GM20431 (cell line): ENCODE measurements around the gene CHMP1B.

Source experiments
- in situ Hi-C: fragments of 300-500 bp; cut with MseI, MboI; formaldehyde crosslinking; loops from one replicate; pipeline ENCODE4 v1.15.0; 2020; ENCODE audit warnings: low sequenced_read_pairs; ENCODE audit not compliant: unreplicated experiment

Gene CHMP1B

GRCh38 chr18:11851146-11851805 lies at the start of gene CHMP1B:
TSS of gene CHMP1B (plus strand) at chr18:11851413. CDS start at chr18:11851512, 99 bp downstream.
- in situ Hi-C loops, result no loop called here

GRCh38 chr18:11801573-11801972 lies 49.6 kb upstream of the CHMP1B start:
- in situ Hi-C loops, result no loop called here

GRCh38 chr18:11802158-11802557 lies 49.1 kb upstream of the CHMP1B start:
- in situ Hi-C loops, result no loop called here

GRCh38 chr18:11802586-11802985 lies 48.6 kb upstream of the CHMP1B start:
- in situ Hi-C loops, result no loop called here

- in situ Hi-C loops, result no loop called here
Observed at GRCh38 chr18:11807233-11807632, 44.0 kb upstream of the CHMP1B start.

GRCh38 chr18:11808001-11808855 lies 43.0 kb upstream of the CHMP1B start:
- in situ Hi-C loops, result no loop called here

GRCh38 chr18:11809895-11810294 lies 41.3 kb upstream of the CHMP1B start:
- in situ Hi-C loops, result no loop called here

- in situ Hi-C loops, result no loop called here
Observed at GRCh38 chr18:11810379-11810778, 40.8 kb upstream of the CHMP1B start.

DNA sequence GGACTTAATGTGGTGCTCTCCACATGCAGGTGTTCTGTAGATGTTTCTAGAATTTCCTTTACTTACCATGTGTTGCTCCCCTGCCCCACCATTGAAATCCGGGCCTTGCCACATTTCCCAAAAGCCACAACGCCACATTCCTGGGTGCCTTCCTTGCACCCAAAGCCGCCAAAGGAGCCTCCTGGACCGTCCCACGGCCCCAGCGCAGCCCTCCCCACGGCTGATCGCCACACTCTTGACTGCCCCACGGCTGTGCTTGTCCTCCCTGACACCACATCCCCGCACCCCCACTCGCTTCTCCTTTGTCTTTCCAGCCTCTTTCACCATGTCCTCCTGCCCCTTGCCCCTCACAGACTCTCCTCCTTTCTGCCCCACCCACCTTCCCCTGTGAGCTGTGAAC lies 40.2 kb upstream of the CHMP1B start:
- in situ Hi-C loops, result no loop called here

DNA sequence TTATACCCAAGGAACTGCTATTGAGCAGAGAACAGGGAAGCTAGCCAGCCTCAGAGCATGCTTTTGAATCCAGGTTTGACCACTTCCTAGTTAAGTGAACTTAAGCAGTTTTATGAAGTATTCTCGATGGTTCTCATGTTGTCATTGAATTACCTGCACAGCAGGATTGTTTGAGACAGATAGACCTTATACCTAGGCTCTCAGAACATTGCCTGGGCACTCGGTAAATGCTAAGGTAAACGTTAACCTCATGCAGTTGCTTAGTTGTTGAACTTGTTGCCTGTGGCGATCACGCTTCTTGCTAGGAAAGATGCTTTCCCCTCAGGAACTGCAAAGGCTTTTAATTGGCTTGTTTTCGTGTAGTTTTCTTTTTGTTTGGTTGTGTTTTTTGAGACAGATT lies 34.0 kb upstream of the CHMP1B start:
- in situ Hi-C loops, result no loop called here

DNA sequence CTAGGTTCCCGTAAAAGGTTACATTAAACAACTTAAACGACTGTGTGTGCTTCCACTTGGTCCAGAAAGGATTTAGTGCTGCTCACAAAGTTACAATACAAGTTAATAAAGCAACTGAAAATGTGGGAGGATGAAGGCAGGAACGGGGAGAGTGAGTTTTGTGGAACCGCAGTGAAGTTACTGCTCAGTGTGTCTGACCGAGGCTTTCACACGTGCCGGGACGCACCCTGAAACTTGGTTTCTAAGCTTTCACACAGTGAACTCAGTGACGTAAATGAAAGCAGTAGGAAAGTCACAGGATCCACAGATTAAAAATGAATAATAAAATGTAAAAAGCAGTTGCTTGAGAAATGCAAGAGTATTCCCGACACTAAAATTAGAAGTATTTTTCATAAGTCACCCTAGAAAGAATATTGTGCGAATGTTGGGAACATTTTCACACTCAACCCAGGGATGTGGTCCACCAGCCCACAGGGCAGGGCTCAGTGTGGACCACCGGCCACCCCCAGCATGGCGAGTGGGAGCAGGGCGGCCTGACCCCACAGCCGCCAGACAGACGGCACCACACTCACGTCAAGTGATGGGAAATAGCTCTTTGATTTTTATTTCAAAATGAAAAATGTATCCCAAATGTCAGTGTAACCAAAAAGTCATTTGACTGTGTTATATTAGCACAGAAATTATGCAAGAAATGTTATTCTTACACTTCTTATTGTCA lies 32.6 kb upstream of the CHMP1B start:
- in situ Hi-C loops, result no loop called here

GRCh38 chr18:11819938-11820337 lies 31.3 kb upstream of the CHMP1B start:
- in situ Hi-C loops, result no loop called here

- in situ Hi-C loops, result no loop called here
Observed at GRCh38 chr18:11820697-11821096, 30.5 kb upstream of the CHMP1B start.

DNA sequence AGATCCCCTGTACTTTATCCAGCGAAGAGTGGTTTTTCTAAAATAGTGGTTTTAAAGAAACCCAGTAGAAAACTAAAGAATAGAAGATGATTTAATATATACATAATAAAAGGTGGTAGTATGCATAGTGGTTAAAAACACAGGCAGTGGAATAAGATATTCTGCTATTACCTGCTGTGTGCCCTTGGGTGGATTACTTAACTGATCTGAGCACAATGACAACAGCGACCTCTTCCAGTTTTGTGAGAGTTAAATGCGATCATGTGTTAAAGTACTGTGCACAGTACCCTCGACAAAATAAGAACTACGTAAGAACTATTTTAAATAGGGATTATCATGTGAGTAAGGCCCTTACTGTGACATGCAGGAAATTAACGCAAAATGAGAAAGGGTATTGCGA lies 30.0 kb upstream of the CHMP1B start:
- in situ Hi-C loops, result no loop called here

- in situ Hi-C loops, result no loop called here
Observed at GRCh38 chr18:11821643-11822237, 29.5 kb upstream of the CHMP1B start.

- in situ Hi-C loops, result no loop called here
Observed at GRCh38 chr18:11823545-11823944, 27.7 kb upstream of the CHMP1B start.

- in situ Hi-C loops, result no loop called here
Observed at GRCh38 chr18:11826836-11827235, 24.4 kb upstream of the CHMP1B start.

DNA sequence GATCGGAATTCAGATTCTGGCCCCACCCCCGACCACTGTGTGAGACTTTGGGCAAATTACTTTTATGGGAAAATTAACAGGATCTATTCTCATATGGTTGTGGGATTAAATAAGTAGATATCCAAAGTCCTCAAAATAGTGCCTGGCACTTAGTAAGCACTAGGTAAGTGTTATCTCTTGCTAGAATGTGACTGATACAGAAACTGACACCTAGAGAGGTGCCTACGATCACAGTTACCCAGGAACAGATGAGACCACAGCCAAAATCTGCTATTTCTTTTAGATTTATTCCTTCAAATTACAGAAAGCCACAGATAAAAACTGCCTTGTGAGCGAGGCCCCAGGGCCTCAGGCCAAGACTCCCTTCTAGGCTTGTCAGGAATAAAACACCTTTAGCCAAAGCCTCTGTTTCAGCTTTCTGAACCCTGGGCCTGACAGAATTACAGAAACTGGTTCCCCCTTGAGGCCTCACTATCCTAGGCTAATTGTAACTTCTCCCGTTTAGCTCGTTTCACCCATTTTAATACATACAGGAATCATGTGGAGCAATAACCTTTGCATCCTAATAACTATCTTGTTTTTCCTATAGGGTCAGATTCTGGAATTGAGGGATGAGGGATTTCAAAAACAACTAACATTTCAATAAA lies 22.3 kb upstream of the CHMP1B start:
- in situ Hi-C loops, result no loop called here

DNA sequence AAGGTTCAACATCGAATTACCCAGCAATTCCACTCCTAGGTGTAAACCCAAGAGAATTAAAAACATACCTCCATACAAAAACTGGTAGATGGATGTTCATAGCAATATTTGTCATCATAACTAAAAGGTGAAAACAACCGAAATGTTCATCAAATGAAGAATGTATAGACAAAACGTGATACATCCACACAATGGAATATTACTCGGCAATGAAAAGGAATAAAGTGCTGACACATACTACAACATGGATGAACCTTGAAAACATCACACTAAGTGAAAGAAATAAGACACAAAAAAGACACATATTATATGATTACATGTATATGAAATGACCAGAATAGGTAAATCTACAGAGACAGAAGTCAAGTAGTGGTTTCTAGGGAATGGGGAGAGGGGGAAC lies 20.6 kb upstream of the CHMP1B start:
- in situ Hi-C loops, result no loop called here

DNA sequence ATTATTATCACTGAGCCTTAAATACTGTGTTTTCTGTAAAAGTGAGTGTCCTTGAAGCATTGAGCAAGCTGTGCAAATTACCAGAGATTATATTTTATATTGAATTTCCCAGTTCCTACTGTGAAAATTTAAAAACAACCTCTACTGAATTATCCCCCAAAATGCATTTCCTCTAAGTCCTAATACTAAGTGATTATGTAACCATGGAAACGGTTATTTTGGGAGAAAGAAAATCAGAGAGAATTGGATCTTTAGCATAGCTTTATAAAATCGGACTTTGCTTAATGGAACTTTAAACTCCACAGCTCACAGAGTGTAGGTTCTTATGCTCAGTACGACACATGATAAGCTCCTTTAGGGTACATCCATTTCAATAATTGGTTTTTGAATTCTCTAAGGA lies 19.3 kb upstream of the CHMP1B start:
- in situ Hi-C loops, result no loop called here
